ENCODE data around the gene KCNAB1.

Gene KCNAB1

DNA sequence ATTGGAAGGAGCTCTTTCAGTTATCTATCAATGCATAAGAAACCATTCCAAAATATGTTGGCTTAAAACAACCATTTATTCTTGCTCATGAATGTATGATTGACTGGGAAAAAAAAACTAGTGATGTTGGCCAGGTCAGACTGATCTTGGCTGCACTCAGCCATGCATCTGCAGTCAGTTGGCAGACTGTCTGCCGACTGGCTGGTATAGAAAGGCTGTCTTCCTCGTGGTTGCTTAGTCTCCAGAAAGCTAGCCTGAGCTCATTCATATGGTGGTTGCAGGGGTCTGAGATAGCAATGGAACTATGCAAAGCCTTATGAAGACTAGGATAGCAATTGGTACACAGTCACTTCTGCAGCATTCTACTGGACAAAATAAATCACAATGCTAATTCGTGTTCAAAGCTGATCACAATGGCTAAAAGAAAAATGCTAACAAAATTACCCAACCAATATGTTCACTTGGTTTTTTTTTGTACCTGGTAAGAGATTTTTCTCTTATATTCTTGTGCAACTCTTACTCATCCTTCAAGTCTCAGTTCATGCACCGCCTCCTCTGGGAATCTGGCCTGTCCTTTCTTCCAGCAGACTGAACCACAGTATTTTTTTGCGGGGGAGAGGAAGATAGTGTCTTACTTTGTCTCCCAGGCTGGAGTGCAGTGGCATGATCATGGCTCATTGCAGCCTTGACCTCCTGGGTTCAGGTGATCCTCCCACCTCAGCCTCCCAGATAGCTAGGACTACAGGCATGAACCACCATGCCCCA lies 126.8 kb downstream of the KCNAB1 start:
- no peaks in the 10 kb centered on the region for H3K4me1 ChIP-seq (ENCODE audit: control insufficient read depth in 1 of 2, insufficient read depth in 1 of 2, low read depth in 1 of 2, low read length in 1 of 2)
- H3K9me3 ChIP-seq, result no peaks in the 10 kb centered on the region
- TF ChIP-seq, protein P1, sequence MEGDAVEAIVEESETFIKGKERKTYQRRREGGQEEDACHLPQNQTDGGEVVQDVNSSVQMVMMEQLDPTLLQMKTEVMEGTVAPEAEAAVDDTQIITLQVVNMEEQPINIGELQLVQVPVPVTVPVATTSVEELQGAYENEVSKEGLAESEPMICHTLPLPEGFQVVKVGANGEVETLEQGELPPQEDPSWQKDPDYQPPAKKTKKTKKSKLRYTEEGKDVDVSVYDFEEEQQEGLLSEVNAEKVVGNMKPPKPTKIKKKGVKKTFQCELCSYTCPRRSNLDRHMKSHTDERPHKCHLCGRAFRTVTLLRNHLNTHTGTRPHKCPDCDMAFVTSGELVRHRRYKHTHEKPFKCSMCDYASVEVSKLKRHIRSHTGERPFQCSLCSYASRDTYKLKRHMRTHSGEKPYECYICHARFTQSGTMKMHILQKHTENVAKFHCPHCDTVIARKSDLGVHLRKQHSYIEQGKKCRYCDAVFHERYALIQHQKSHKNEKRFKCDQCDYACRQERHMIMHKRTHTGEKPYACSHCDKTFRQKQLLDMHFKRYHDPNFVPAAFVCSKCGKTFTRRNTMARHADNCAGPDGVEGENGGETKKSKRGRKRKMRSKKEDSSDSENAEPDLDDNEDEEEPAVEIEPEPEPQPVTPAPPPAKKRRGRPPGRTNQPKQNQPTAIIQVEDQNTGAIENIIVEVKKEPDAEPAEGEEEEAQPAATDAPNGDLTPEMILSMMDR (IDR thresholded peaks at IDR 0.05), result no peak
- H3K4me3 ChIP-seq (ENCODE audit: low read depth in 1 of 2, low read length in 1 of 2), result no peak overlapping the region
- no peak overlapping the region for H3K27ac ChIP-seq
- H3K36me3 ChIP-seq, result no peaks in the 10 kb centered on the region
- H3K27me3 ChIP-seq, result no peaks in the 10 kb centered on the region

DNA sequence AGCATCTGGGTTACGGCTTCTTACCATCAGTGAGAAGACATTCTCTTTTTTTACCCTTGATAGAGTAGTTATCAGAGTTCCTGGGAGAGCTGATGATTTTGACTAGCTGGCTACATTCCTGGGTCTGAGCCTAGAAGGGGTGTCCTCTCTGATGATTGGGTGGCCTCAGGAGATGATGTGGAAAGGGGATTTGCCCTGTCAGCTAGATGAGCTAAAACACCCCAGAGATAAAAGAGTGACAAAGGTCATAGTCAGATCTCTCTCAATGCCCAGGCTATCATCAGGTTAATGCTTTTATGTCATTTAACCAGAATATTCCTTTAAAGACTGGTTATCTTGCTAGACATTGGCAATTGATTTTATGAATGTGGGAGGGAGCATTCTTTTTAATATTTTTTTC lies 130.2 kb downstream of the KCNAB1 start:
- TF ChIP-seq, protein P1 (IDR thresholded peaks at IDR 0.05), result no peak
- no peaks in the 10 kb centered on the region for H3K4me1 ChIP-seq (ENCODE audit: control insufficient read depth in 1 of 2, insufficient read depth in 1 of 2, low read depth in 1 of 2, low read length in 1 of 2)
- H3K9me3 ChIP-seq, result no peaks in the 10 kb centered on the region
- no peak overlapping the region for H3K27ac ChIP-seq
- H3K36me3 ChIP-seq, result no peaks in the 10 kb centered on the region
- H3K4me3 ChIP-seq (ENCODE audit: low read depth in 1 of 2, low read length in 1 of 2), result no peak overlapping the region
- H3K27me3 ChIP-seq, result no peaks in the 10 kb centered on the region

DNA sequence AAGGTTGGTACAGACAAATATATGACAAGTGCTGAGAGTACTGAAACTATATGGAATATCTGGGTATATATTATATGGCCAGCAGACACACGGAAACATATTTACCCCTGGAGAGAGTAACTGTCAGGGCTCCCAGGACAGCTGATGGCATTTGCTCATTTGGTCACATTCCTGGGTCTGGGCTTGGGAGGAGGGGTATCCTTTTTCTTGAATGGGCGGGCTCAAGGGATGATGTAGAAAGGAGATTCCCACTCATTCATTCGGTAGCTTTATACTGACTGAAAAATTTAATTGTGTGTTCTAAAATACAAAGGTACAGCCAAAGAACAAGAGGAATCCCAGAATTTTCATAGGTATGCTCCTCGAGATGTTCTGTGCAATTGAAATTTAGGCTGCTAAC lies 131.0 kb downstream of the KCNAB1 start:
- Histone ChIP-seq H3K27me3 (no peaks in the 10 kb centered on the region), H3K4me1 (ENCODE audit: control insufficient read depth in 1 of 2, insufficient read depth in 1 of 2, low read depth in 1 of 2, low read length in 1 of 2) (no peaks in the 10 kb centered on the region), H3K36me3 (no peaks in the 10 kb centered on the region), H3K27ac (no peak overlapping the region), H3K4me3 (ENCODE audit: low read depth in 1 of 2, low read length in 1 of 2) (no peak overlapping the region), H3K9me3 (no peaks in the 10 kb centered on the region)
- TF ChIP-seq, protein P1 (IDR thresholded peaks at IDR 0.05), result no peak

DNA sequence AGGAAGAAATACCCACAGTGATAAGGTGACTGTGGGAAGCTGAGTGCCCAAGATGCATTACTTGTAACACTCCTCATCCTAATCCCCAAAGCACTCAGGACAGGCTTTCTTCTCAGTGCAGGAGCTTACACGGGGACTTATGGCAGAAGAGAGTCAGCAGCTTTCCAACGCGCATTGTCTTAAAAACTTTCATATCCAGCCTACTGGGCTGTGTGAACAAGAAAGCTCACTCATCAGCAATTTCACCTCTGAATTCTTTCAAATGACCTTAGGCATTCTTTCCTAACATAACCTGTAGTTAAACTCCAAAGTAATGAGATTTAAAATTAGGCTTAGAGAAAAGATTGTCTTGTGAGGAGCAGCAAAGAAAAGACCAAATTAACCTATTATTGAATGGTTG lies 132.3 kb downstream of the KCNAB1 start:
- Histone ChIP-seq H3K27ac (no peak overlapping the region), H3K4me1 (ENCODE audit: control insufficient read depth in 1 of 2, insufficient read depth in 1 of 2, low read depth in 1 of 2, low read length in 1 of 2) (no peaks in the 10 kb centered on the region), H3K27me3 (no peaks in the 10 kb centered on the region), H3K9me3 (no peaks in the 10 kb centered on the region), H3K4me3 (ENCODE audit: low read depth in 1 of 2, low read length in 1 of 2) (no peak overlapping the region), H3K36me3 (no peaks in the 10 kb centered on the region)
- TF ChIP-seq, protein P1 (IDR thresholded peaks at IDR 0.05), result no peak

DNA sequence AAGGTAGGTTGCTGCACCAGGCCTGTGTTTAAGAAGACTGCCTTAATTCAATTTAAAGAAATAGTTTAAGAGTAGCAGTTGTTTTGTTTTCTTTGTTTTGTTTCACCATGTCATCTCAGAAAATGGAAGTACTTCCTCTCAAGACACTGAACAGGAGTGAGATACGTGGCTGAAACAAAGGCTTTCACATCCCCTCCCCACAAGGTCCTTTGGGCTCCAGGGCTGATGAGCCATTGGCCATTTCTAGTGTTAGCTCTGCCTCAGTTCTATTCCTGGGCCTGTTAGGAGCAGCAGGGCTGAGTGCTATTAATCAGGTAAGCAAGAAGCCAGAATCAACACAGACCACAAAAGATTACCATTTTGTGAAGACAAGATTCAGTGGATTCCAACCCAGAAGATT lies 132.8 kb downstream of the KCNAB1 start:
- no peaks in the 10 kb centered on the region for H3K9me3 ChIP-seq
- H3K36me3 ChIP-seq, result no peaks in the 10 kb centered on the region
- no peaks in the 10 kb centered on the region for H3K27me3 ChIP-seq
- no peaks in the 10 kb centered on the region for H3K4me1 ChIP-seq (ENCODE audit: control insufficient read depth in 1 of 2, insufficient read depth in 1 of 2, low read depth in 1 of 2, low read length in 1 of 2)
- no peak overlapping the region for H3K27ac ChIP-seq
- H3K4me3 ChIP-seq (ENCODE audit: low read depth in 1 of 2, low read length in 1 of 2), result no peak overlapping the region
- TF ChIP-seq, protein P1 (IDR thresholded peaks at IDR 0.05), result no peak

Data from neutrophil (primary cell).